Measurements from ENCODE around the gene MAPK9.
"Not testable (repeated sequence)": the region's sequence is repeated elsewhere in the genome, so short reads cannot be mapped to it uniquely, and the experiment has no call there.

Gene MAPK9

GRCh38 chr5:180222056-180222455 is 69.8 kb downstream of the MAPK9 start:
- no peak for DNase-seq

- no peak for DNase-seq
Observed at GRCh38 chr5:180217797-180218196, 74.1 kb downstream of the MAPK9 start.

GRCh38 chr5:180216646-180217171 is 75.2 kb downstream of the MAPK9 start:
- DNase-seq: no peak

- no peak for DNase-seq
Observed at GRCh38 chr5:180215783-180216630, 75.9 kb downstream of the MAPK9 start.

- no peak for DNase-seq
Observed at GRCh38 chr5:180214870-180215770, 76.8 kb downstream of the MAPK9 start.

GRCh38 chr5:180213657-180214207 is 78.2 kb downstream of the MAPK9 start:
- DNase-seq: no peak

GRCh38 chr5:180213256-180213600 is 78.7 kb downstream of the MAPK9 start:
- DNase-seq: no peak

- no peak for DNase-seq
Observed at GRCh38 chr5:180212363-180213255, 79.3 kb downstream of the MAPK9 start.

- no peak for DNase-seq
Observed at GRCh38 chr5:180211761-180212035, 80.2 kb downstream of the MAPK9 start.

- DNase-seq: no peak
Observed at GRCh38 chr5:180210961-180211760, 80.7 kb downstream of the MAPK9 start.

GRCh38 chr5:180210077-180210476 is 81.8 kb downstream of the MAPK9 start:
- not testable (repeated sequence) for DNase-seq

GRCh38 chr5:180209137-180209581 is 82.7 kb downstream of the MAPK9 start, which contains the start of gene RASGEF1C:
Gene RASGEF1C (minus strand): TSS chr5:180209211. CDS start chr5:180138052, 71,159 bp downstream.
- DNase-seq: peak; percentile 9

GRCh38 chr5:180208435-180209081 is 83.3 kb downstream of the MAPK9 start:
- DNase-seq: no peak

GRCh38 chr5:180208038-180208434 is 83.8 kb downstream of the MAPK9 start:
- no peak for DNase-seq

- no peak for DNase-seq
Observed at GRCh38 chr5:180207593-180207992, 84.3 kb downstream of the MAPK9 start.

- no peak for DNase-seq
Observed at GRCh38 chr5:180206993-180207392, 84.9 kb downstream of the MAPK9 start.

GRCh38 chr5:180205916-180206315 is 86.0 kb downstream of the MAPK9 start:
- DNase-seq: no peak

- DNase-seq: no peak
Observed at GRCh38 chr5:180204276-180204819, 87.5 kb downstream of the MAPK9 start.

- no peak for DNase-seq
Observed at GRCh38 chr5:180202939-180203573, 88.8 kb downstream of the MAPK9 start.

Measured in NCI-H1105 treated with DMSO at 0.1 percent for 48 hours (cell line).